Measurements from ENCODE around the gene IFT122.
"Not testable (repeated sequence)": the region's sequence is repeated elsewhere in the genome, so short reads cannot be mapped to it uniquely, and the experiment has no call there.

IFT122 gene, protein sequence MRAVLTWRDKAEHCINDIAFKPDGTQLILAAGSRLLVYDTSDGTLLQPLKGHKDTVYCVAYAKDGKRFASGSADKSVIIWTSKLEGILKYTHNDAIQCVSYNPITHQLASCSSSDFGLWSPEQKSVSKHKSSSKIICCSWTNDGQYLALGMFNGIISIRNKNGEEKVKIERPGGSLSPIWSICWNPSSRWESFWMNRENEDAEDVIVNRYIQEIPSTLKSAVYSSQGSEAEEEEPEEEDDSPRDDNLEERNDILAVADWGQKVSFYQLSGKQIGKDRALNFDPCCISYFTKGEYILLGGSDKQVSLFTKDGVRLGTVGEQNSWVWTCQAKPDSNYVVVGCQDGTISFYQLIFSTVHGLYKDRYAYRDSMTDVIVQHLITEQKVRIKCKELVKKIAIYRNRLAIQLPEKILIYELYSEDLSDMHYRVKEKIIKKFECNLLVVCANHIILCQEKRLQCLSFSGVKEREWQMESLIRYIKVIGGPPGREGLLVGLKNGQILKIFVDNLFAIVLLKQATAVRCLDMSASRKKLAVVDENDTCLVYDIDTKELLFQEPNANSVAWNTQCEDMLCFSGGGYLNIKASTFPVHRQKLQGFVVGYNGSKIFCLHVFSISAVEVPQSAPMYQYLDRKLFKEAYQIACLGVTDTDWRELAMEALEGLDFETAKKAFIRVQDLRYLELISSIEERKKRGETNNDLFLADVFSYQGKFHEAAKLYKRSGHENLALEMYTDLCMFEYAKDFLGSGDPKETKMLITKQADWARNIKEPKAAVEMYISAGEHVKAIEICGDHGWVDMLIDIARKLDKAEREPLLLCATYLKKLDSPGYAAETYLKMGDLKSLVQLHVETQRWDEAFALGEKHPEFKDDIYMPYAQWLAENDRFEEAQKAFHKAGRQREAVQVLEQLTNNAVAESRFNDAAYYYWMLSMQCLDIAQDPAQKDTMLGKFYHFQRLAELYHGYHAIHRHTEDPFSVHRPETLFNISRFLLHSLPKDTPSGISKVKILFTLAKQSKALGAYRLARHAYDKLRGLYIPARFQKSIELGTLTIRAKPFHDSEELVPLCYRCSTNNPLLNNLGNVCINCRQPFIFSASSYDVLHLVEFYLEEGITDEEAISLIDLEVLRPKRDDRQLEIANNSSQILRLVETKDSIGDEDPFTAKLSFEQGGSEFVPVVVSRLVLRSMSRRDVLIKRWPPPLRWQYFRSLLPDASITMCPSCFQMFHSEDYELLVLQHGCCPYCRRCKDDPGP

DNA sequence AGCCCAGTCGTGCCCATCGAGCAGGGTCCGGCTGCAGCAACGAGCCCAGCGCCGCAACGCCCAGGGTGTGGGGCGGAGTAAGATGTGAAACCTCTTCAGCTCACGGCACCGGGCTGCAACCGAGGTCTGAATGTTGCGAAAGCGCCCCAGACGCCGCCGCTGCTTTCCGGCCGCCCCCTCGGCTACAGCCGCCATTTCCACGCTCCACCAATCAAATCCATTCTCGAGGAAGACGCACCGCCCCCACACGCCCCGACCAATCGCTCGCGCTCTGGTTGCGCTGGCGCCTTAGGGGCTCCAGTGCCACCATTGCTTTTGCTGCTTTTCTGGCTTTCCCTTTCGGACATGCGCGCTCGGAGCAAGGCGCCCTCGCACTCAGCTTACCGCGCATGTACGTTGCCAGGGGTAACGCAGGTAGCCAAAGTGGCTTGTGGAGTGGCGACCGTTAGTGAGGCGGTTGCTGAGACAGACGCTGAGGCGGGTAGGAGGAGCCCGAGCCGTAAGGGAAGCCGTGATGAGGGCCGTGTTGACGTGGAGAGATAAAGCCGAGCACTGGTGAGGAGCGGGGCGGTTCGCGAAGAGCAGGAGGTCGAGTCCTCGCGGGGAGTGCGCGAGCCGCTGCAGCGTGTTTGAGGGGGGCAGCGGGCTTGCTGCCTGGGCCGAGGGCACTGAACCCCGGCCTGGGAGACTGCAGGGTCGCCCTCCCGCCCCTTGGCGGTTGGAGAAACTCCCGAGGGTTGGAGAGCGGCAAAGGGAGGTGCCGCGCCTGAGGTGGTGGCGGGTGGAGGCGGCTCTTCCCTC is at the start of gene IFT122, which contains the start of gene MBD4:
Gene IFT122, plus strand, starts transcription at position 408 of the 801 bp plus-strand sequence. Its CDS starts 107 bp downstream, at position 515.
Gene MBD4, minus strand, starts transcription at position 132 of the 801 bp plus-strand sequence. Its CDS starts 115 bp downstream, at position 17.
- Histone ChIP-seq H3K4me1 (peaks cover 53 to 79% (median 66%) of the 10 kb centered on the region in 10 experiments), H3K4me3 (peak within 1 kb of the TSS; percentile 72 to 97 (median 92)), H3K9ac (peak within 1 kb of the TSS; percentile 84 to 95 (median 92)), H3K4me2 (peak within 1 kb of the TSS; percentile 89 to 97 (median 92)), H3K9me3 (replicated peaks in 1 of 11) (no peaks in the 10 kb centered on the region), H3K27me3 (no peaks in the 10 kb centered on the region), H3K27ac (peak within 1 kb of the TSS; percentile 78 to 95 (median 93)), H3K36me3 (peaks cover 30 to 39% (median 34%) of the 10 kb centered on the region in 11 experiments), H4K20me1 (peaks cover 13 to 38% (median 34%) of the 10 kb centered on the region in 11 experiments; a peak in 19 of 22 replicates)
- TF ChIP-seq Cebpa-rat (IDR thresholded peaks at IDR 0.05) = peak; percentile 76 to 100 (median 98); a peak in 21 of 22 replicates

DNA sequence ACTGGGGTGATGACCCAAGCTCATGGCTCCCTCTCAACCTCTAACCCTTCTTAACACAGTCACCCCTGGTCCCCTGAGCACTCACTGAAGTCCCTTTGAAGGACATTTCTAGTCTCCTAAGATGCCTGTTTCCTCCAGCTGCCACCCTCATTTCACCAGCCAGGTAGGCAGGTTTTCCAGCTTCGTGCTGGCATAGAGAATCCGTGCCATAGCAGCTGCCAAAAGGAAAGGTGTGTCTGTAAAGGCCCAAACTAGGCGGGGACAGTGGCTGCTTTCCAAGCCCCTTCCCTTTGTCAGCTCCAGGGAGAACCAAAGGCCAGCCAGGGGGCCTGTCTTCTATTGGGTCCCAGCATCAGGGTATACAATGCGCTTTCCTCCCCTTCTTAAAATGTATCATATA is 48.4 kb upstream of the IFT122 start:
- not testable (repeated sequence) for H3K9me3 ChIP-seq (replicated peaks in 1 of 11); H3K4me1 ChIP-seq; H3K4me3 ChIP-seq; H3K4me2 ChIP-seq; H3K27ac ChIP-seq; H3K27me3 ChIP-seq; H3K9ac ChIP-seq
- peaks cover 79 to 100% (median 93%) of the 10 kb centered on the region in 11 experiments for H3K36me3 ChIP-seq
- peaks cover 29 to 73% (median 52%) of the 10 kb centered on the region in 11 experiments; a peak in 21 of 22 replicates for H4K20me1 ChIP-seq

DNA sequence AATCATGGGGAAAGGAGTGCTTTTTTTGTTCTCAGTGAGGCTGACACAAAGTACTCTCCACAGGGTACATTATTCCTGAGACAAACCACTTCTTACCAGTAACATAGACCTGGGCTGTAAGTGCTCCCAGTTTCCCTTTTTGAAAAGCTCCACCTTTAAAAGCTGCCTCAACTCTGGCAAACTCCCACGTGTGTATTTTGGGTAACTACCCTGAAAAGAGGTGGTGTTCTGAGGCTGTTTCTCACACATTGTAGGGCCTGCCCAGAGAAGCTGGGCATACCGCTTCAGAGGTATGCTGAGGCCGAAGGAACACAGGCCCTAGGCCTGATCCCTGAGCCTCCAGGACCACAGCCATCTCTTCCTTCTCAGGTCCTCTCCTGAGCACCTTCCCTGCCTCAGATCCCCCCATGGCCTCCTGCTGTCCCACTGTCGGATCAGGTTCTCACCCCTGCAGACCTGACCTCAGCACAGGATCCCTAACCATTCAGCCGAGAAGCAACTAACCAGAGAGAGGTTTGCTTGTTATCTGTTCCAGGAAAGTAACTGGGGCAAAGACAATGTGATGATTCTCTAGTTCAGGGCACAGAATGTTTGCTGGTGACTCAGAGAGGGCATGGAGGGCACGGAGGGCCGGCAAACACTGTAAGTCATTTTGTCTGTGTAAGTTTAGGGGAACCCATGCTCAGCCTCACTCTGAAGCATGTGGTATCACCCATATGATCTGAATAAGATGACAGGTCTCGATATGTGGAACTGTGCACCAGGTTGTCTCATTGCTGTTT is 47.7 kb upstream of the IFT122 start:
- Histone ChIP-seq H3K36me3 (peaks cover 78 to 100% (median 93%) of the 10 kb centered on the region in 11 experiments), H4K20me1 (peaks cover 36 to 80% (median 59%) of the 10 kb centered on the region in 11 experiments; a peak in 21 of 22 replicates), H3K4me1 (peaks cover 0 to 14% (median 7%) of the 10 kb centered on the region in 10 experiments; a peak in 13 of 20 replicates)
- H3K27ac ChIP-seq; H3K4me3 ChIP-seq; H3K4me2 ChIP-seq; H3K27me3 ChIP-seq; H3K9ac ChIP-seq; H3K9me3 ChIP-seq (replicated peaks in 1 of 11): not testable (repeated sequence)

DNA sequence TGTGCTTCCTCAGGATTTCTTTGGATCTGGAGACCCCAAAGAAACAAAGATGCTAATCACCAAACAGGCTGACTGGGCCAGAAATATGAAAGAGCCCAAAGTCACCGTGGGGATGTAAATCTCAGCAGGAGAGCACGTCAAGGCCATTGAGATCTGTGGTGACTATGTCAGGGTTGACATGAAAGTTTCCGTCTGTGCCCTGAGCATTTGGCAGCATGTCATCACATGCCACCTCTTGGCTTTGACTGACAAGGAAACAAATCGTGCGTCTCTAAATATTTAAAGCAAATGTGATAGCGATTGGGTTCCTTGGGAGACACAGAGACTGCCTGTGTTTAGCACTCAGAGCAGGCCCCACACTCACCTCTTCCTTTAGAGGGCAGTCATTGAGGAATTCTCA is 46.8 kb upstream of the IFT122 start:
- H4K20me1 ChIP-seq = peaks cover 46 to 84% (median 63%) of the 10 kb centered on the region in 11 experiments; a peak in 21 of 22 replicates
- no peak for TF ChIP-seq Cebpa-rat (IDR thresholded peaks at IDR 0.05)
- H3K36me3 ChIP-seq = peaks cover 72 to 97% (median 88%) of the 10 kb centered on the region in 11 experiments
- H3K9ac ChIP-seq = no peak overlapping the region
- peaks cover 10 to 24% (median 17%) of the 10 kb centered on the region in 10 experiments for H3K4me1 ChIP-seq
- no peaks in the 10 kb centered on the region for H3K9me3 ChIP-seq (replicated peaks in 1 of 11)
- H3K4me3 ChIP-seq = no peak overlapping the region
- no peaks in the 10 kb centered on the region for H3K27me3 ChIP-seq
- H3K27ac ChIP-seq = no peak overlapping the region
- H3K4me2 ChIP-seq = no peak overlapping the region

DNA sequence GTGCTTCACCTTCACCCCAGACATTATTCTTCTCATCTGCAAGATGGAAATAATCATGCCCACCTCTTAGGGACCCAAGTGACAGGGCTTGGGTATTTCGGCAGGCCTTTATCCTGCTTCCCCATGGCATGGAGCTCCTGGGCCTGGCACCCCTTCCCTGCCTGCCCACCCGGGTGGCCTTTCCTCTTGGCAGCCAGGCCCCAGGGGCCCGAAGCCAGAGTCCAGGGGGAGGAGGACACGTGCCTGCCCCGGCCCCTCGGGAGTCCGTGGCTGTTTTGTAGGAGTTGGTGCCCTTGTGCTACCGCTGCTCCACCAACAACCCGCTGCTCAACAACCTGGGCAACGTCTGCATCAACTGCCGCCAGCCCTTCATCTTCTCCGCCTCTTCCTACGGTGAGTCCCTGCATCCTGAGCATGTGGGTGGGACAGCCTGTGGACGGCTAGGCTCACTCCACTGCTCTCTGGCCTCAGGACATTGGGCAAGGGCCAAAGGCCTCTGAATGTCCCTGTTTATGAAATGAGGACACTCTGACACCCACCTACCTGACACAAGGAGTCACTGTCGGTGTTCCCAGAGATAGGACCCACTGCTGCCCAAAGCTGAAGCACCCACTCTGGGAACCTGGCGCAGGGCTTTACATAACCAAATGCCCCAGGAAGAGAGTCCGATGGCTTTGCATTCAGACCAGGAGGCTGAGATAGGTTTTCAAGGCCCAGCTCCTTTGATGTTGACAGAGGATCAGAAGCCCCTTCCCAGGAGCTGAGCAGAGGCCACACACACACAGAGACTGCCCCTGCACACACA is 46.1 kb upstream of the IFT122 start:
- H3K4me2 ChIP-seq; H3K4me3 ChIP-seq; H3K27ac ChIP-seq; H3K9me3 ChIP-seq (replicated peaks in 1 of 11); H3K27me3 ChIP-seq; H3K9ac ChIP-seq: not testable (repeated sequence)
- peaks cover 70 to 90% (median 82%) of the 10 kb centered on the region in 11 experiments for H3K36me3 ChIP-seq
- H4K20me1 ChIP-seq = peaks cover 52 to 90% (median 69%) of the 10 kb centered on the region in 11 experiments; a peak in 21 of 22 replicates
- peaks cover 12 to 27% (median 19%) of the 10 kb centered on the region in 10 experiments for H3K4me1 ChIP-seq

DNA sequence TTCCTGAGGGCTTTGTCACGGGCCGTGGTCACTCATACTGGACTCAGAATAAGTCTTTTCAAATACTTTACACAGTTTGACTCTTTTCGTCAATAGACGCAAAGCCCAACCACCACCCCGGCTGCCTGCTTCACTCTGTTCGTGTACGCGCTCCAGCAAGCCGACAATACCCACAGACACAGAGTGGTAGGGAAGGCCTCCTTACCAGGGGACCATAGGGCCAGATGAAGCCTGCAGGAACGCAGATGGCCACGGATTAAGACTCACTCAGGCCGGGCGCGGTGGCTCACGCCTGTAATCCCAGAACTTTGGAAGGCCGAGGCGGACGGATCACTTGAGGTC is 41.2 kb upstream of the IFT122 start:
- Histone ChIP-seq H3K4me3 (peak overlapping the region; percentile 80 to 96 (median 90)), H3K4me1 (peaks cover 20 to 32% (median 25%) of the 10 kb centered on the region in 10 experiments), H4K20me1 (peaks cover 46 to 52% (median 48%) of the 10 kb centered on the region in 11 experiments; a peak in 21 of 22 replicates), H3K4me2 (peak overlapping the region; percentile 86 to 98 (median 95)), H3K9me3 (replicated peaks in 1 of 11) (no peaks in the 10 kb centered on the region), H3K27ac (peak overlapping the region; percentile 86 to 97 (median 95)), H3K9ac (peak overlapping the region; percentile 83 to 91 (median 90)), H3K36me3 (peaks cover 28 to 44% (median 38%) of the 10 kb centered on the region in 11 experiments), H3K27me3 (no peaks in the 10 kb centered on the region)
- TF ChIP-seq Cebpa-rat (IDR thresholded peaks at IDR 0.05) = no peak
